K562 (cell line): Measurements from ENCODE around the gene TGDS. TPM values are rescaled to one million over a fixed set of nuclear protein-coding genes. Genes with fewer than 3 reads are reported as not detected.

Experiments
- ATAC-seq: fragments of 200-7000 bp; cut with Tn5 transposase; 3 replicates; pipeline ENCODE4 v1.9.1; 2020; ENCODE audit warnings: moderate library complexity
- BruUV-seq: library from RNA; stranded (reverse); fragments of 400-500 nt; replicated peaks from 2 replicates; lab custom pipeline; 2021; lab: Mats Ljungman, UMichigan
- CTCF ChIA-PET: fragments of 300-600 bp; formaldehyde crosslinking; extraction: SDS; loops from one replicate; lab custom pipeline; 2021; ENCODE audit warnings: low intra/inter-chr PET ratio; lab: Yijun Ruan, JAX
- POLR2A ChIA-PET: fragments of 300-600, 350-650 bp; sonication (Branson Sonifier 250); formaldehyde crosslinking; extraction: SDS; loops from one replicate; lab custom pipeline; 2021; ENCODE audit warnings: antibody characterized with exemption, inconsistent platforms; lab: Yijun Ruan, JAX
- DNase-seq, 4 experiments: peaks; one replicate each; pipeline versions ENCODE4 v3.0.0 to v3.0.0-alpha.2; 2011 to 2018; ENCODE audit warnings: low spot score in 3 of 4, mixed read lengths in 3 of 4; ENCODE audit errors: extremely low read depth in 1 of 4
- FAIRE-seq: peaks from 2 replicates; lab custom pipeline; 2011; peaks lifted over from hg19 to GRCh38; lab: Jason Lieb, UNC
- H2AFZ ChIP-seq: 2 replicates; pipeline ENCODE4 v1.6.0; 2011; ENCODE audit warnings: low read depth, low read length, control low read depth, inconsistent platforms
- H3K27ac ChIP-seq: fragments of 200-600 bp; 3 replicates; pipeline ENCODE4 v1.8.0; 2011; ENCODE audit warnings: low read depth, mild to moderate bottlenecking, control low read depth, inconsistent platforms, low read length, moderate library complexity, mixed read lengths; ENCODE audit errors: extremely low read depth
- H3K27me3 ChIP-seq, 2 experiments: fragments of 300-600 bp in 1 of 2; 2 replicates in 1 of 2; 3 replicates in 1 of 2; pipeline versions ENCODE4 v1.6.0 to v1.8.0; 2011; ENCODE audit warnings: inconsistent platforms in 2 of 2, low read length in 2 of 2, mild to moderate bottlenecking in 1 of 2, mixed read lengths in 1 of 2, moderate library complexity in 1 of 2; ENCODE audit not compliant: control insufficient read depth in 2 of 2, insufficient read depth in 2 of 2
- H3K36me3 ChIP-seq: fragments of 300-600 bp; 3 replicates; pipeline ENCODE4 v1.8.0; 2011; ENCODE audit warnings: mild to moderate bottlenecking, low read length, inconsistent platforms; ENCODE audit not compliant: control insufficient read depth, insufficient read depth
- H3K4me1 ChIP-seq, 2 experiments: fragments of 200-600 bp in 1 of 2; replicated peaks in 1 of 2; 2 replicates in 1 of 2; 3 replicates in 1 of 2; pipeline versions ENCODE4 v1.5.1 to v1.8.0; 2011; ENCODE audit warnings: inconsistent platforms in 2 of 2, low read length in 2 of 2, mild to moderate bottlenecking in 1 of 2, mixed read lengths in 1 of 2, moderate library complexity in 1 of 2; ENCODE audit not compliant: control insufficient read depth in 2 of 2, insufficient read depth in 2 of 2
- H3K4me2 ChIP-seq: 2 replicates; pipeline ENCODE4 v1.6.1; 2011; ENCODE audit warnings: low read length, control low read depth, inconsistent platforms, mixed read lengths; ENCODE audit not compliant: insufficient read depth
- H3K4me3 ChIP-seq: fragments of 200-600 bp; sonication (generic), shearing (Covaris generic); 2 replicates; pipeline ENCODE4 v1.5.1; 2016; ENCODE audit warnings: control low read depth, inconsistent platforms
- H3K79me2 ChIP-seq: fragments of 200-600 bp; 3 replicates; pipeline ENCODE4 v1.8.0; 2011; ENCODE audit warnings: low read length, inconsistent platforms; ENCODE audit not compliant: control insufficient read depth, insufficient read depth
- H3K9ac ChIP-seq, 2 experiments: 2 replicates each; pipeline versions ENCODE4 v1.6.0 to v1.6.1; 2011; ENCODE audit warnings: low read depth in 2 of 2, low read length in 2 of 2, control low read depth in 1 of 2, inconsistent platforms in 1 of 2, mild to moderate bottlenecking in 1 of 2, mixed read lengths in 1 of 2; ENCODE audit not compliant: insufficient read depth in 1 of 2
- H3K9me1 ChIP-seq: one replicate; pipeline ENCODE4 v1.6.0; 2011; ENCODE audit warnings: inconsistent platforms, mild to moderate bottlenecking, low read length, moderate library complexity; ENCODE audit not compliant: control insufficient read depth, insufficient read depth
- H3K9me3 ChIP-seq: replicated peaks from 2 replicates; pipeline ENCODE4 v1.5.1; 2011; ENCODE audit warnings: low read depth, low read length, inconsistent platforms; ENCODE audit not compliant: control insufficient read depth, insufficient read depth
- H4K20me1 ChIP-seq: replicated peaks from 2 replicates; pipeline ENCODE4 v1.6.1; 2011; ENCODE audit warnings: low read length, inconsistent platforms, mixed read lengths; ENCODE audit not compliant: control insufficient read depth, insufficient read depth
- ARID2 ChIP-seq: fragments of 450-650 bp; IDR thresholded peaks from 2 replicates; pipeline ENCODE4 v1.6.1; 2017; ENCODE audit warnings: antibody characterized with exemption, mild to moderate bottlenecking
- CCAR2 ChIP-seq: fragments of 200-400 bp; formaldehyde crosslinking; IDR thresholded peaks from 2 replicates; pipeline ENCODE4 v1.6.1; 2017; ENCODE audit warnings: mild to moderate bottlenecking, low read depth, low read length
- CREB3 ChIP-seq: fragments of 450-650 bp; conservative IDR thresholded peaks from 2 replicates; pipeline ENCODE4 v1.6.1; 2016; ENCODE audit warnings: missing genetic modification characterization, low read depth, mild to moderate bottlenecking, missing compliant biosample characterization, moderate library complexity
- L3MBTL2 ChIP-seq: fragments of 450-650 bp; IDR thresholded peaks from 2 replicates; pipeline ENCODE4 v1.6.1; 2016; ENCODE audit warnings: mild to moderate bottlenecking, moderate library complexity
- MLLT1 ChIP-seq, 2 experiments: fragments of 450-650 bp; IDR thresholded peaks; 2 replicates each; pipeline ENCODE4 v1.6.1; 2016
- MXI1 ChIP-seq: IDR thresholded peaks from 2 replicates; pipeline ENCODE4 v1.6.1; 2011; ENCODE audit warnings: low read depth, mild to moderate bottlenecking, improper control_type of control experiment, low read length
- PBX2 ChIP-seq, 2 experiments: IDR thresholded peaks in 1 of 2; conservative IDR thresholded peaks in 1 of 2; 2 replicates each; pipeline ENCODE4 v1.6.1; 2016; ENCODE audit warnings: low read depth in 2 of 2, mild to moderate bottlenecking in 1 of 2, missing compliant biosample characterization in 1 of 2, missing genetic modification characterization in 1 of 2, moderate library complexity in 1 of 2
- RAD21 ChIP-seq, 2 experiments: fragments of 250-450 bp in 1 of 2; fragments of 450-650 bp in 1 of 2; sonication (Bioruptor Pico) in 1 of 2; formaldehyde crosslinking in 1 of 2; IDR thresholded peaks in 1 of 2; conservative IDR thresholded peaks in 1 of 2; 2 replicates each; pipeline versions ENCODE4 v1.4.0 to v1.8.0; 2020 to 2022; ENCODE audit warnings: mild to moderate bottlenecking in 2 of 2, moderate library complexity in 1 of 2
- RBM17 ChIP-seq: fragments of 200-400 bp; formaldehyde crosslinking; IDR thresholded peaks from 2 replicates; pipeline ENCODE4 v1.6.1; 2017; ENCODE audit warnings: low read depth, mild to moderate bottlenecking, low read length, borderline replicate concordance
- SMC3 ChIP-seq: conservative IDR thresholded peaks from 2 replicates; pipeline ENCODE4 v1.6.1; 2011; ENCODE audit warnings: low read depth, low read length, improper control_type of control experiment; ENCODE audit not compliant: insufficient read depth
- SP2 ChIP-seq: IDR thresholded peaks from 2 replicates; pipeline ENCODE4 v1.6.1; 2011; ENCODE audit warnings: mild to moderate bottlenecking, low read depth, low read length, moderate library complexity; ENCODE audit not compliant: poor library complexity, severe bottlenecking; ENCODE audit errors: extremely low read depth
- SPI1 ChIP-seq: IDR thresholded peaks from 2 replicates; pipeline ENCODE4 v1.6.1; 2011; ENCODE audit warnings: low read depth, low read length, control low read depth, borderline replicate concordance
- TARDBP ChIP-seq: fragments of 450-650 bp; IDR thresholded peaks from 2 replicates; pipeline ENCODE4 v1.6.1; 2016
- ZNF212 ChIP-seq: fragments of 450-650 bp; formaldehyde crosslinking; IDR thresholded peaks from 2 replicates; pipeline ENCODE4 v1.4.0; 2020; ENCODE audit warnings: mild to moderate bottlenecking
- ZNF354B ChIP-seq: fragments of 250-450 bp; sonication (Bioruptor Pico); IDR thresholded peaks from 2 replicates; pipeline ENCODE4 v1.4.0; 2020
- WGBS: fragments of 100-300 bp; shearing (Covaris generic); methylation state at CpG from one replicate; pipeline ENCODE4 v1.1.6; 2016; ENCODE audit warnings: low coverage, mixed read lengths; ENCODE audit not compliant: insufficient coverage; ENCODE audit errors: missing lambda C conversion rate; 5-methylcytosine and 5-hydroxymethylcytosine counted together
- in situ Hi-C: fragments of 300-500 bp; cut with MboI; formaldehyde crosslinking; loops from 4 replicates; pipeline ENCODE4 v1.15.0; 2018; ENCODE audit warnings: inconsistent platforms, mixed read lengths
- intact Hi-C: fragments of 100-400 bp; cut with micrococcal nuclease; formaldehyde crosslinking; loops from 2 replicates; pipeline ENCODE4 v1.14.2; 2022
- polyA plus RNA-seq, 8 experiments: library from polyadenylated mRNA; depleted of rRNA in 4 of 8; stranded (reverse) in 5 of 8; unstranded in 3 of 8; fragments of >200 nt; fragmentation: Nextera tagmentation in 2 of 8; fragmentation: Illumina TruSeq in 1 of 8; extraction: Ambion mirVana in 2 of 8; extraction: Trizol in 1 of 8; gene quantifications; 2 replicates each; pipeline versions ENCODE4 v1.2.1 to v1.2.3, GENCODE V29; 2011 to 2014; ENCODE audit warnings: inconsistent platforms in 1 of 8, missing spikeins in 1 of 8
- total RNA-seq, 7 experiments: library from RNA; depleted of rRNA in 6 of 7; stranded (reverse); fragments of >200 nt in 6 of 7; fragmentation: Illumina TruSeq in 2 of 7; extraction: Trizol in 2 of 7; gene quantifications; 2 replicates each; pipeline versions ENCODE4 v1.2.1 to v1.2.3, GENCODE V29; 2011 to 2021; ENCODE audit warnings: low replicate concordance in 1 of 7

TGDS gene
- total and polyA plus RNA-seq, 9 of the 15 experiments (the other 6 are each of a cell fraction or from before 2014, with no cell fraction given), result 9.9 to 43.7 (median 21.4) TPM

GRCh38 chr13:94622344-94622743, 26.4 kb upstream of the TGDS start (continued):
- TF ChIP-seq PBX2 (CRISPR knock-in tag; IDR thresholded peaks at IDR 0.05; ENCODE audit: low read depth), result no peak
- no peak for TF ChIP-seq PBX2 (tag; conservative IDR thresholded peaks at IDR 0.05; ENCODE audit: low read depth)
- TF ChIP-seq MXI1, result no peak
- no peak for TF ChIP-seq ZNF212 (CRISPR knock-in tag)
- no peak for TF ChIP-seq SP2

GRCh38 chr13:94620286-94620896, 24.4 kb upstream of the TGDS start:
- Histone ChIP-seq H3K79me2 (no peaks in the 10 kb centered on the region), H3K4me3 (no peak overlapping the region), H3K4me2 (no peak overlapping the region), H3K36me3 (peaks cover 17% of the 10 kb centered on the region; the same call in 2 of the 3 replicates), H3K9ac (no peak overlapping the region), H3K9me1 (no peaks in the 10 kb centered on the region), H3K27ac (no peak overlapping the region), H3K9me3 (no peaks in the 10 kb centered on the region), H4K20me1 (no peaks in the 10 kb centered on the region), H2AFZ (no peak overlapping the region), H3K4me1 (no peaks in the 10 kb centered on the region), H3K27me3 (no peaks in the 10 kb centered on the region)
- CTCF ChIA-PET, result interaction anchor here (0.6 to 1.2 kb wide), 3 partner anchors 330 to 1213 kb away, joined by 3 to 8 read pairs (median 4); no protein-coding TSS in a partner anchor
- WGBS, result 58% methylated on average over 2 of the region's 2 CpGs
- intact Hi-C loops, result loop anchor here (1.0 to 2.0 kb wide), 2 partner anchors 40 to 91 kb away; no protein-coding TSS in a partner anchor
- FAIRE-seq (peak; percentile 73), DNase-seq (peak; percentile 30 to 68 (median 34)), ATAC-seq (peak; percentile 87)
- in situ Hi-C loops, result no loop called here
- POLR2A ChIA-PET, result interaction anchor here (0.9 kb wide), 1 partner anchor 24 kb away, joined by 3 read pairs; the partner anchor contains the start of gene TGDS
- no TSS peak for BruUV-seq
- TF ChIP-seq ZNF354B (CRISPR knock-in tag) (no peak), RBM17 (no peak), SPI1 (no peak), MLLT1 (IDR thresholded peaks at IDR 0.05) (no peak), L3MBTL2 (no peak), RAD21 (CRISPR knock-in tag; conservative IDR thresholded peaks at IDR 0.05 in 1 of 2, IDR thresholded peaks at IDR 0.05 in 1 of 2) (peak; percentile 56 to 79), CCAR2 (no peak), TARDBP (no peak), ARID2 (0 out of 2 replicates have a peak, but pooled peaks have one; percentile 50), CREB3 (tag) (no peak), MXI1 (no peak), SMC3 (peak; percentile 67)
